ENCODE measurements around the gene MGAT5.

Gene MGAT5, protein sequence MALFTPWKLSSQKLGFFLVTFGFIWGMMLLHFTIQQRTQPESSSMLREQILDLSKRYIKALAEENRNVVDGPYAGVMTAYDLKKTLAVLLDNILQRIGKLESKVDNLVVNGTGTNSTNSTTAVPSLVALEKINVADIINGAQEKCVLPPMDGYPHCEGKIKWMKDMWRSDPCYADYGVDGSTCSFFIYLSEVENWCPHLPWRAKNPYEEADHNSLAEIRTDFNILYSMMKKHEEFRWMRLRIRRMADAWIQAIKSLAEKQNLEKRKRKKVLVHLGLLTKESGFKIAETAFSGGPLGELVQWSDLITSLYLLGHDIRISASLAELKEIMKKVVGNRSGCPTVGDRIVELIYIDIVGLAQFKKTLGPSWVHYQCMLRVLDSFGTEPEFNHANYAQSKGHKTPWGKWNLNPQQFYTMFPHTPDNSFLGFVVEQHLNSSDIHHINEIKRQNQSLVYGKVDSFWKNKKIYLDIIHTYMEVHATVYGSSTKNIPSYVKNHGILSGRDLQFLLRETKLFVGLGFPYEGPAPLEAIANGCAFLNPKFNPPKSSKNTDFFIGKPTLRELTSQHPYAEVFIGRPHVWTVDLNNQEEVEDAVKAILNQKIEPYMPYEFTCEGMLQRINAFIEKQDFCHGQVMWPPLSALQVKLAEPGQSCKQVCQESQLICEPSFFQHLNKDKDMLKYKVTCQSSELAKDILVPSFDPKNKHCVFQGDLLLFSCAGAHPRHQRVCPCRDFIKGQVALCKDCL

DNA sequence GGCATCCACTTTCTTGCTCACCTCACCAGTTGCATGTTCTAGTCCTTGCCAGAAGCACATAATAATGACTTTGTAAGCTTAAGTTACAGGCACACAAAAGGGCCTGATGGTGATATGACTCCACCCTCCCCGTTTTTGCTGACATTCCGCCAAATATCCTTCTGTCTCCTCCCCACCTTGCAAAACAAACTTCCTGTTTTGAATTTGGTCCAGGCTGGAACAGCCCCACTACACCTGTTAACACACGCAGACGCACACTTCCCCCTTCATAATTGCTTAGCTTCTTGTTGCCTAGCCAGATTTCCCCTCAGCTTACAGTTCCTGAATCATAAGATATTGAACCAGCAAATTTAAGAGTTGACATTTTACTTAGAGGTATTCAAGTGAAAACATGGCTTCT lies at the start of gene MGAT5:
Gene MGAT5 (plus strand): TSS at position 269 of the 400 bp plus-strand sequence. CDS start 332 bp downstream, outside the sequence.
- DNase-seq: no peak

DNA sequence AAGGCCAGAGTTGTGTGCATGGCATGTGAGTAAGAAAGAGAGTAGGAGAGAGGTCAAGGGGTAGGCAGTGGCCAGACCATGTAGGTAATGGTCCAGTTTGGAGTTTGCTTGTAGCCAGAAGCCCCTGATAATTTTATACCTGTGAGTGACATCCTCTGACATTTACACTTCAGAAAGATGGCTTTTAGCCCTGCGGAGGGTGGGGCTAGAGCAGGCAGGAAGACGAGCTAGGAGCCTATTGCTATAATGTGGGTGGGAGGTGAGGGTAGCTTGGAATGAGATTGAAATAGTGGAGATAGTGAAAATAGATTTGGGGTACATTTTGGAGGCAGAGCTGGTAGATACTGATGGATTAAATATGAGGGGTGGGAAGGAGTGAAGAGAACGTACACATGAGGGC lies 48.8 kb upstream of the MGAT5 start:
- DNase-seq: no peak

DNA sequence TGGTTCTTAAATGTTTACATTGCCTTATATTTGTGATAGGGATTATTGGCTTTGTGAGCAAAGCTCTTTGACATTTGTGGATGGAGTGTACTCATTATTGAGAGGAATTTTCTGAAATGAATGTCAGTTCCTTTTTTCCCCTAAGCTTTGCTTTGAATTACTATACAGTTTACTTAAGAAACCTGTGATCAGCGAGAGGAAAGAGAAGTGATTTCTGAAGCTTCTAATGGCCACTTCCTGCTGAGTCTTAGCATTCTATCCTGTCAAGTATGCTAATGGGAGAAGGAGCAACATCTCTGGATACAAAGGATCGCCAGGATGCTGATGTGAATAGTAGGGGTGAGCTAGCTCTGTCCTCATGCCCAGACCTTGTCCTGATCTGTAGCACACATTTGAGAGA lies 47.8 kb upstream of the MGAT5 start:
- no peak for DNase-seq

DNA sequence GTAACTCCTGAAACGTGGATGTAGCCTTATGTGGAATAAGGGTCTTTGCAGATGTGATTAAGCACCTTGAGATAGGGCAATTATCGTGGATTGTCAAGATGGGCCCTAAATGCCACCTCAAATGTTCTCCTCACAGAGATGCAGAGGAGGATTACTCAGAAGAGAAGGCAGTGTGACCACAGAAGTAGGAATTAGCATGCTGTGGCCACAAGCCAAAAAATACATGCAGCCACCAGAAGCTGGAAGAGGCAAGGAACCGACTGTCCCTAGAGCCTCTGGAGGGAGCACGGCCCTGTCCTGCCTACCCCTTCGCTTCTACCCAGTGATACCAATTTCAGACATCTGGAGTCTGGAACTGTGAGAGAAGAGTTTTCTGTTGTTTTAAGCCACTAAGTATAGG lies 47.3 kb upstream of the MGAT5 start:
- DNase-seq: peak; percentile 29

DNA sequence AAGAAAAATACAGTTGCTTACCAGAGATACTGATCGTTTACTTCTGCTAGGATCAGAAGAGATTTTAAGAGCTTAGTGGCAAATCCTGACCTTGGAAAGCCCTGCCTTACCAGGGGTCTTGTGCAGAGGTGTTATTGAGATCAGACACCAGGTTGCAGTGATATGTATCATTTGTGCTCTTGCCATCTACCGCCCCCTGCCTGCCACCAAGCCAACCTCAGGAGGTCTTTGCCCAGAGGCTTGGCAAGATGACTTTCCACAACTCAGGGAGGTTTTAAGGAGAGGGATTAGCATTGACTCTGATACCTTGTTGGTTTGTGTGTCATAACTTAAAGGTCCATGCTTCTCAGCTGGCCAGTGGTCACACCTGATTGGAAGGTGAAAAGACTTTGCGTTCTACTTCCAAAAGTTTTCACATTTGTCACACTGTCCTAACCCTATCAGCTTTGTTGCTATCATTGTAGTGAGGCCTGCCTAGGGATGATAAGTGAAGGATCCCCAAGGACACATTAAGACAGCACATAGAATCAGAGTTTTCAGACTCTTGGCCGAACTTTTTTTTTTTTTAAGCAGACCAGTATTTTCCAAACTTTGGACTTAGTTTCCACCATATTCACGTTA lies 46.2 kb upstream of the MGAT5 start:
- peak; percentile 62 for DNase-seq

DNA sequence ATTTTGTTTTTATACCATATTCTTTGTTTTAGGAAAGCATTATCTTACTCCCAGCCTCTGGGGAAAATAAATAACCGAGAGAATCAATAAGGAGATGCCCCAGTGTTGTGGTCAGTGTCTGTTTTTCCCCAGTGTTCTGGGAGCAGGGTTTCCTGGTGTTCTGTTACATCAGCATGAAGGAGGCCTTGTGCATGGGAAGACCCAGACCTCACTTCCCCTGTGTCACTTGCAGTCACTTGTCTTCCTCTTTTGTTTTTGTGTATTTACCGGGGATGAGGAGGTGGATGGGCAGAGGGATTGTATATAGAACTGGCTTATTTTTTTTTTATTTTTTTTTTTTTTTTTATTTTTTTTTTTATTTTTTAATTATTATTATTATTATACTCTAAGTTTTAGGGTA lies 45.0 kb upstream of the MGAT5 start:
- DNase-seq: no peak

DNA sequence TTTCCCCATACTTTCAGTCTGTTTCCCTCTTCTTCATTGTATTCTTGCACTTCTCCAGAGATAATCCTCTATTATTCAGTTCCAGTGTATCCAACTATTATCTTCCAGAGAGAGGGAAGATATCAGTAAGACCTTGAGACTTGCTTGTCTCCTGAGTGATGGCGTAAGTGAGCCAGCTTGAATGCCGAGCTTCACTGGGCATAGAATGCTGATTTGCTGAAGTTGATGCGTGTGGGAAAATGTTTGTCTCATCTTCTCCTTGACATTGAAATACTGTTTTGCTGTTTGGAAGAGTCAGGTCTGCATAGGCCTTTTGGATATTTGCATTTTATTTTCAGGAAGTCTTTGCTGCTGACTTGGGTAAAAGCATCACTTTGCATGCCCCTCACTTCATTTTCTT lies 41.1 kb upstream of the MGAT5 start:
- DNase-seq: no peak

DNA sequence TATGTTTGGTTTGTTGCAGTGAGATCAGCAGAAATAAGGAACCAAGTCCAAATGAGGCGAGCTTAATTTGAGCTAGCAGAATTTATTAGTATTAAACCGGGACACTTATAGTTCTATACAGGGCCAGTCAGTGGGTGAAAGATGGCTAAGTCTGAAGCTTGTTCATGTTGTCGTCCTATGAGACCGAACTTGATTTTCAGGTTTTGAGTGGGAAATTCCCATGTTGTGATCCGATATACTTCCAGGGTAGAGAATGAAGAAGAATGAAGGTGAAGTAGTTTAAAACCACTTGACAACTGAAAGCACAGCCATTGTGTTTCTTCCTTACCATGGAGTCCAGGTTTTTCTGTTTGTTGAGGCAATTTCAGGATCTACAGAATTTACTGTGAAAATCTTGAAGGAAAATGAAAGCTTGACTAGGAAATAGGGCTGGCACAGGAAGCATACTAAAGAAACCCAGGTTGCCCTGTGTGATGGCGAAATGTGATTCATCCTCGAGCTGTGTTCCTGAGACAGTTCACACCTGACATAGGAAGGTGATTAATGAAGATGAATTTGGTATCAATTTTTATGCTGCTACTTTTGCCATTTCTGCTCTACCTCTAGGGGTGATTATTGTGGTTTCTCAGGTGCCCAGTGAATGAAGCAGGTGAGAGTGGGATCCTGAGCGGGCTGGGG lies 37.6 kb upstream of the MGAT5 start:
- no peak for DNase-seq

DNA sequence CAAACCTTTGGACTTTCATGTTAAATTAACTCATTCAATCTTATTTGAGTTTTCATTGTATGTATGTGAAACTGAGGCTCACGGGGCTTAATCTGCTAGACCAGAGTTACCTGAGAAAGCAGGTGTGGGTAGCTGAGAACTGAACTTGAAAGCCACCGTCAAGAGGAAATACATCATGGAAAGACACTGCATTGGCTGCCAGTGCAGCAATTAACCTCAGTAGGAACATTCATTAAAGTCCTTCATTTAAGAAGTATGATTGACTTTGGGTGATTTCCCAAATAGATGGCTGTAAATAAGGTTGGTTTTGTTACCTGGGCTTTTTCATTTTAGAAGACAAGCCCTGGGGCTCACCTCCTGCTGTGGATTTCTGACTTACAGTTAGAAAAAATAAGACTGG lies 36.5 kb upstream of the MGAT5 start:
- no peak for DNase-seq

DNA sequence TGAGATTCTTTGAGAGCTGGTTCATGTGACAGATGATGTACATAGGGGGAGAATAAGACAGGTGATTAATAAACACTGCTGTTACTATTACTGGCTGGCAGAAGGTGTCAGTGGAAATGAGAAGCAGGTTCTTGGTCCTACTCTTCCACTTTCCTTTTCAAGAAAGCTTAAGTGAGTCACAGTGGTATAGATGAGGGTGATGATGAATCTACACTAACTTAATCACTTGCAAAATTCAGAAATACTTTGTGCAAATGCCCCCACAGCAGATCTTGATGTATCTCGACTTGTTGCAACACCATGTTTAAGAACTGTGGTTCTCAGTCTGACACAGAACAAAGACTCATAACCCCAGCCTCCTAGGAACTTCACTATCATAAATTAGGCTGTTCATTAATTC lies 35.9 kb upstream of the MGAT5 start:
- peak; percentile 82 for DNase-seq

DNA sequence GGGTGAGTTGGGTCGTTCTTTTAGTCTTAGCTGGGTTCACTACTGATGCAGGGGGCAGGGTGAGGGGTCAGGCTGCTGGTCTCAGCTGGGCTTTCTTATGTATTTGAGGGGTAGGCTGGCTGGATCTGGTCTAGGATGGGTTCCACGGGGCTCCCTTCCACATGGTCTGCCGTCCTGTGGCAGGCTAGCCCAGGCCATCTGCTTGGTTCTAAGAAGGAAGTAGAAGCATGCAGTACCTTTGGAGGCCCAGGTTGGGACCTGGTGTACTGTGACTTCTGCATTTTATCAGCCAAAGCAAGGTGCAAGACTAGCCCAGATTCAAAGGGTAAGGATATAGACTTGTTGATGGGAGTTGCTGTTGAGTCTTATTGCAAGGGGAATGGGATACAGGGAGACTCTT lies 35.5 kb upstream of the MGAT5 start:
- no peak for DNase-seq

DNA sequence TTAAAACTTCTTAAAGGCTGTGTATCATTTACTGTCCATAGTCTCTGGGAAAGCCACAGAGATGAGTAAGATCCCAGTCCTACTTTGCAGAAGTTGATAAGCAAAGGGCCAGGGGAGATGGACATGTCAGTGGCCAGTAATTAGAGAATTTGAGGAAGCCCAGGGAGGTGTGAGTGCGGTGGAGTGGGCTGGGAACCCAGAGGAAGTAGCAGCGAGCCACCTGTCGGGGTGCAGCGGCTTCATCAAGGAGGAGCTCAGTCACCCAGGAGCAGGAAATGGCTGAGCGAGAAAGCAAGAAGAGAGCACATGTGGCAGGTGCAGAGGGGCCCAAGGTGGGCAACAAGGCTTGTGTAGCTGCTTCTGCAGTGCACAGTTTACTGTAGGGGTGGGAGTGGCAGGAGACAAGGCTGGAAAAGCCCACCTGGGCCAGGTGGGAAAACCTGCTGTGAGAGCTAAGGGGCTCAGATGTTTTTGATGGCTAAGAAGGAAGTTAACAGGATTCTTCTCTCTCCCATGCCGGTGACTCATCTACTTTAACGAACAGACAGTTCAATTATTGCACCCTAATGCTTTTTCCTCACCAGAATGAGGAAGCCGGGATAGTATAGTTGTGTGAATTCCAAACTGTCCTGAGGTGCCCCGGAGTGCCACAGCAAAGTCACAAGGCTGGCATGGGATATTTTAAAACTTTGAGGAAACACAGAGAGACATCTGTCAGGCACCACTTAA lies 34.8 kb upstream of the MGAT5 start:
- peak; percentile 34 for DNase-seq

DNA sequence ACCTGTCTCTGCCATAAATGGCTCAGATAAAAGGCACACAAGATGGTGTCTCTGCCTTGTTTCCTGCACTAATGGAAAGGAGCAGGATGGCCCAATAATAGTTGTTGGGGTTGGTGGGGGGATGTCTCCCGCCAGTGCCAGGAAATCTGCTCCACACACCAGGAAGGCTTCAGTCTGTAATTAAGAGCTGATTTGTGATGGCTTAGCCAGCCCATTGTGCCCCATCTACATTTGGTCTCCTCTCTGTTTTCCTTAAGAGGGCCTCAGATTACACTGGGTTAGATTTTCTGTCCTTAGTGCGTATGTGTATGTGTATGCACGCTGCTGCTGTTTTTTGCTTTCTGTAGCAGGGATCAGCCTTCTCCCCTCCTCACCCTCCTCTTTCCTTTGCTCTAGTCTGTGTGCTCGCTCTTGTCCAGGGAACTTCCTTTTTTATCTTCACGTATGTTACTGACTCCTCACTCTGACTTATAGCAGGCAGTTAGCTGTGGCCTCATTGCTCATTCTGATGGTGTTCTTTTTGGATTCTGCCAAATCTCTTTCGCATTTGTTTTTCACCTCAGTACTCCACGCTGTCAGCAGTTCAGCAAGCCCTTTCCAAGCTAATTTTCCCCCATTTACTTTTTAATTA lies 33.4 kb upstream of the MGAT5 start:
- DNase-seq: no peak

DNA sequence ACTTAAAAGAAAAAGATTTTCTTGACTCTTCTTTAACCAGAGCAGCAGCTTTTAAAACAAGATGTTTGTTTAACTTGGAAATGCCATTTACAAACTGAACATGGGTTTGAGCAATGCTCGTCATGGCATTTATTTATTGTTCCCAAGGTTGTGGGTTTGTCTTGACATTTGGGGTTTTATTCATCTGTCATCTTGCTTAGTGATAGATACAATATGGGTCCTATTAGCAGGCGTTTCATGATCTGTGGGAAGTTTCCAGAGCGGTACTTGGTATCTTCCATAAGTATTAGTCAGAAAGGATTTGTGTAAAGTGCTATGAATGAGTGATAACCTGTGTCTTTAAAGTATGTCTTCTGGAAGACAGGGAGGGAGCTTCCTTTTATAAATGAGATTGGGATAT lies 29.9 kb upstream of the MGAT5 start:
- no peak for DNase-seq

DNA sequence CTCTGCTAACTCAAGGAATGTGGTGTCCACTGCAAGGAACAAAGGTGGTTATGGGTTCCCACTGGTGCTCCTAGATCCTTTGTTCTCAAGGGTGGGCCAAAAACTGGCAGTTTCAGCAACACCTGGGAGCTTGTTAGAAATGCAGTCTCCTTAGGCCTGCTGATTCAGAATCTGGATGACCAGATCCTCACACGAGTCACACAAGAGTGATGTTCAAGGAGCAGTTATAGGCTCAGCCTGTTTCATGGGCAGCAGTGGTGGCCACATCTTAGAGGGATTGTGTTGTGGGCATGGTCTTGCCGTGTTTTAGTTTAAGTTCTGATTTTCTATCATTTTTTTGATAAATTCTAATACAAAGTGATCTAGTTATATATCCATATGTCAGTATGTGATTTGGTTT lies 28.7 kb upstream of the MGAT5 start:
- DNase-seq: no peak

DNA sequence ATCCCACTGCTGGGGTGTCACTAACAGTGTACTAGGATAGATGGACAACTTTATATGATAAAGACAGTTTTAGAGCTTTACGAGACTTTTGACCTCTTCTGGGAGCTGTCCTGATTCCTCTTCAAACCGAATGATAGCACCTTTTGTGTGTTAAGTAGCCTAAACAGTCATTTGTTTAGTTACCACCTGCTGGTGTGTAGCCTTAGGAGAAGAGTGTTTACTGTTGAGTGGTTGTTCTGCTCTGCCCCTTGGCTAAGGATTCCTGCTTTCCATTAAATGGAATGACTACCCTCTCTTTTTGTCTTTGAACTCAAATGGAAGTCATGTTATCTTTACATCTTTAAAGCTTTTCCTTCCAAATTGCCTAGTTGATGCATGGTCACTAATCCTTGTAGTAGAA lies 28.0 kb upstream of the MGAT5 start:
- no peak for DNase-seq

DNA sequence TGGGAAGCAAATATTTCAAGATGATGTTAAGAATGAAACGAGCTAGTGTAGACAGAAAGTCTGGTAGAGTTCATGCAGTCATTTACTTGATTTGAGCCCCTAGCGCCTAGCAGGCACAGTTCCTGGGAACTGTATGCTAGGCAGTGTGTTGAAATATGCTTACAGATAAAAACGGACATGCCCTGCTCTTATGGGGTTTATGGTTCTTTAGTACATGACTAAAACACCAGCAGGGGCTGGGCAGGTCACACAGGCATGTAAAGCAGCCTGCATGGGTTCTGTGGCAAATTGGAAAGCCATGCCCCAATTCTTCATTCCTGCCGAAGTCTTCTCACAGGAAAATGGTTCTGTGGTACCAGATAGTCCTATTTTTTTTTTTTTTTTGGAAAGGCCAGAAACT lies 27.3 kb upstream of the MGAT5 start:
- DNase-seq: no peak

DNA sequence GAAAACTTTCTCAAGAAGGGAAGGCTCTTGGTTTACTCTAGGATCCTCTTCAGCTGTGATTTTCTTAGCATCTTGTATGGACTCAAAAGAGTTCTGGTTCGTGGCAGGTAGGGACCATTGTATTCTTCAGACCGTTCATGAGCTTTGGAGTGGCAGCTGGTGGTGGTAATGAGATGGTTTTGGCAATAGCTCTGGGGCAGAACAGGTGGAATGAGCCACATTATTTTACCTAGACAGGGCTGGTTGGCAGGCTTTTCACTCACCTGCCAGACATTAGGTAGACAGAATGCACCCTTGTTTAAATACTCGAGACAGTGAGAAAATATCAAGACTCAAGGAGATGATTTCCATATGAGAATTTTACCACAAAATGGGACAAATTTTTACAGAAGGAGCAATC lies 26.2 kb upstream of the MGAT5 start:
- no peak for DNase-seq

DNA sequence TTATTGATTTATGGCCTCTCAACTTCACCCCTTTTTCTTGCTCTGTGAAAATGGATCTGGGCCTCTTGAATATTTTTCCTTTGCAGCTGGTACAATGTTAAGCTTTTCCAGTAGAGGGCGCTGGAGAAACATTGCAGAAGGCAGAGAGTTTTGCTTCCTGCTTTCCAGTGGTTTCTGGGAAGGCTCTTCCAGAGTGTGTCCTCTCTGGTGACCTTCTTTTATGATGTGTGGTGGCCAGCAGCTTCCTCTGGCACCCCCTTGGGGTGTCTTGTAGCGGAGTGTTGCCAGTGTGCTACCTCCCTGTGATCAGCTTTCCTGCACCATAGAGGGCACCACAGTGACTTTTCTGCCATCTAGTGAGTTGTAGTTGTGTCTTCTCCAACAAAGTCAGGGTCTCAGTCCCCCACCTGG lies 25.4 kb upstream of the MGAT5 start:
- no peak for DNase-seq

DNA sequence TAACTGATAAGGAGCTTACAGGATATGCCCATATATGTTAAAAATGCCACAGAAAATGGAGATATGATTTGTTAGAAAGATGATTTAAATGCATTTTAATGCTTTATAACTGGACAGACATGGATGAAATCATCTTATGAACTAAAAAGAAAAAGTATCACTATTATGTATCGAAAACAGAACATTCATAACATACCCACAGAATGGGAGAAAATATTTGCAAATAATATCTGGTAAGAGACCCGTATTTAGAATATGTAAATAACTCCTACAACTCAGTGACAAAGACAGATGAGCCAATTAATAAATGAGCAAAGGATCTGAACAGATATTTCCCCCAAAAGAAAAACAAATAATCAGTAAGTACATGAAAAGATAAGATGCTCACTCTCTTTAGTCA lies 24.3 kb upstream of the MGAT5 start:
- DNase-seq: no peak

DNA sequence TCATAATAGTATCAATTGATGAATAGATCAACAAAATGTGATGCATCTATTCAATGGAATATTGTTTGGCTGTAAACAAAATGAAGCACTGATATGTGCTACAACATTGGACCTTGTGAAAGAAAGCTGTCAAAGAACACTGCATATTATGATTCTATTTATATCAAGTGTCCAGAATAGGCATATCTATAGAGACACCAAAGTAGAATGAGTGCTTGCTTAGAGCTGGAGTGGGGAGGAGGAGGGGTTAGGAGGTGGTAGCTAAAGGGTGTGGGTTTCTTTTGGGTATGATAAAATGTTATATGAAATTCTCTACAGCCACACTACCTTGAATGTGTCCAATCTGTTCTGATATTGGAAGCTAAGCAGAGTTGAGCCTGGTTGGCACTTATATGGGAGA lies 23.0 kb upstream of the MGAT5 start:
- no peak for DNase-seq

DNA sequence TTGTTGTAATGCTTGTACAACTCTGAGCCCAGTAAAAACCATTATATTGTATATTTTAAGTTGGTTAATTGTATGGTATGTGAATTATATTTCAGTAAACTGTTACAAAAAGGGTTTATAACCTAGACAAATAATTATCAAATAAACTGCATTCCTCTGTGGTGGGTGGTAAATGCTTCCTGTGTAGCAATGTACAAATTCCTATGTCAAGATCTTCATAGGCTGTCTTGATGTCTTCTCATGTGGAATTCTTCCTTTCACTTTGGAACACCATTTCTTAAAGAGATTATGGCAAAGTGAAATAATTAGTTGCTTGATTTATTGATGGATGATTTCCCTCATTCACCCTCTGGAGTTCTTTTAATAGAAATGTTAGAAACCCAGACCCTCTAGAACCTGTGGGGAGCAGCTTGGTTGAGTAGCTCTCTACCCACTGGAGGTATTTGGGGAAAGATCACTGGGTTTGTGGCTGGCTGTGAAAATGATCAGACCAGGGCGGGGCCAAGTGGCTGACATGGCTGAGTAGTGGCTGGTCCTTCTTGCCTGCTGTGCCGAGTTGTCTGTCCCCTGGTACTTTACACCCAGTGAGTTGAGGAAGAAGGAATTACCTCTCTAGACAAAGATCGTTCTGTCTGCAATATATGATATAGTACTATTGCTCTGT lies 22.4 kb upstream of the MGAT5 start:
- DNase-seq: no peak
